ENCODE measurements around the gene ASB16. TPM values are rescaled to one million over a fixed set of nuclear protein-coding genes. Genes with fewer than 3 reads are reported as not detected.

The ASB16 gene
- total and polyA plus RNA-seq, 4 donors = 0.10 to 0.11 (median 0.10) TPM; not detected in 1

GRCh38 chr17:44198721-44199552, 28.4 kb downstream of the ASB16 start:
- Histone ChIP-seq H3K36me3 (ENCODE audit: control insufficient read depth in 4 of 4, insufficient read depth in 4 of 4, low read length in 4 of 4) (peaks cover 17 to 31% (median 28%) of the 10 kb centered on the region in 4 donors), H3K27ac (ENCODE audit: low read depth in 1 of 2, low read length in 1 of 2) (peak overlapping the region; percentile 94 to 96), H3K4me3 (peak overlapping the region; percentile 53), H3K27me3 (ENCODE audit: control insufficient read depth in 3 of 3, insufficient read depth in 3 of 3, low read length in 2 of 3) (no peaks in the 10 kb centered on the region), H3K9ac (ENCODE audit: insufficient read depth in 1 of 2, low read length in 2 of 2) (peak overlapping the region; percentile 34 to 63), H3K4me1 (ENCODE audit: control insufficient read depth in 5 of 5, insufficient read depth in 5 of 5, low read length in 5 of 5) (peaks cover 0 to 24% (median 14%) of the 10 kb centered on the region in 5 donors), H3K9me3 (ENCODE audit: control insufficient read depth in 4 of 4, insufficient read depth in 3 of 4, low read length in 3 of 4) (no peaks in the 10 kb centered on the region)
- ATAC-seq (ENCODE audit: insufficient read depth, low FRiP score) = peak; percentile 24
- DNase-seq = peak; percentile 57 to 82 (median 79)
- no peak for TF ChIP-seq CTCF (IDR thresholded peaks at IDR 0.05; ENCODE audit: control extremely low read depth, extremely low read depth)
- WGBS, 2 donors = 1% methylated on average over 29 to 61 of the region's 68 CpGs

GRCh38 chr17:44199553-44200477, 29.3 kb downstream of the ASB16 start, which contains the start of gene ATXN7L3:
Gene ATXN7L3 (minus strand): TSS chr17:44199884. CDS start chr17:44198070, 1,814 bp downstream.
- WGBS, 2 donors = 1 to 2% methylated on average over 35 to 125 of the region's 126 CpGs
- Histone ChIP-seq H3K9me3 (ENCODE audit: control insufficient read depth in 4 of 4, insufficient read depth in 3 of 4, low read length in 3 of 4) (no peaks in the 10 kb centered on the region), H3K27ac (ENCODE audit: low read depth in 1 of 2, low read length in 1 of 2) (peak within 1 kb of the TSS; percentile 96 to 97)

More at GRCh38 chr17:44199553-44200477, 29.3 kb downstream of the ASB16 start, which contains the start of gene ATXN7L3:
- H3K4me3 ChIP-seq = peak within 1 kb of the TSS; percentile 55
- H3K36me3 ChIP-seq (ENCODE audit: control insufficient read depth in 4 of 4, insufficient read depth in 4 of 4, low read length in 4 of 4) = peaks cover 10 to 22% (median 19%) of the 10 kb centered on the region in 4 donors
- H3K27me3 ChIP-seq (ENCODE audit: control insufficient read depth in 3 of 3, insufficient read depth in 3 of 3, low read length in 2 of 3) = no peaks in the 10 kb centered on the region
- ATAC-seq (ENCODE audit: insufficient read depth, low FRiP score) (peak; percentile 95), DNase-seq (peak; percentile 98 to 99 (median 99))
- peak within 1 kb of the TSS; percentile 63 to 69 for H3K9ac ChIP-seq (ENCODE audit: insufficient read depth in 1 of 2, low read length in 2 of 2)
- no peak for TF ChIP-seq CTCF (IDR thresholded peaks at IDR 0.05; ENCODE audit: control extremely low read depth, extremely low read depth)
- H3K4me1 ChIP-seq (ENCODE audit: control insufficient read depth in 5 of 5, insufficient read depth in 5 of 5, low read length in 5 of 5) = peaks cover 0 to 24% (median 14%) of the 10 kb centered on the region in 5 donors
